ENCODE results near the gene KCNK18.
A peak's percentile ranks its signal among the peaks of the same experiment; 100 is the strongest.

KCNK18 gene

DNA sequence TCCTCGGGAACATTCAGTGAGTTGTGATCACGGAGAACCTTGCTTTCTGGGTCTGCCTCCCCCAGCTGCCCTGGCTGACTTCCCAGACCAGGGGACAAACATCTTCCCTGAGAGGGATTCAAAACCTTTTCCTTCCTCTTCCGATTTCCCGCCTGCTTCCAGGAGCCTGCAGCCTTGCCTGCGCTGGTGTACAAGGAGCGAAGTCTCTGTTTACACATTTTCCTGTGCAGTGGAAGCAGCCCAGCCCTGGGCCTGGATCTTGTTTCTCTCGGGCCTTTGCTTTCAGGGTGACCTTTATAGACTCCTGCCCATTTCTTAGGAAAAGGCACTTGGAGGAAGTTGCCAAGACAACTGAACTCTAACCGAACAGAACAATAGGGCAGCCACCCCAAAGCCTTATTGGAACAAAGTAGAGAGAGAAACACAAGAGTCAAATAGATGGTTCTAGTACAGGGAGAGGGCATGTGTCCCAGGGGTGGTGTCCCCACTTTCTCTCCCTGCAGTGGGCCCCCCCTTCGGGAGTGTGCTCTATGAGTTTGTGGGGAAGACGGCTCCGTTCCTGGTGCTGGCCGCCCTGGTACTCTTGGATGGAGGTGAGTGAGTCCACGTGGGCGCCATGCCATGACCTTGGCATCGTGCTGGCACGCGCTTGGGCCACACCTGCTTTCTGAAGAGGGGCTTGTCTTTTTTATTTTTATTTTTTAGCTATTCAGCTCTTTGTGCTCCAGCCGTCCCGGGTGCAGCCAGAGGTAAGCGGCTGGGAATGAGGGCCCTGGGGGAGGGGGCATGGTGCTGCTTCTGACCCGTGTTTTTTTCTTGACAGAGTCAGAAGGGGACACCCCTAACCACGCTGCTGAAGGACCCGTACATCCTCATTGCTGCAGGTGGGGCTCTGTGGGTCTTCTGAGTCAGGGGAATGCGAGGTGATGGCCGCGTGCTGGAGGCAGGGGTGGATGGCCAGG is 57.8 kb downstream of the KCNK18 start:
- no peak for DNase-seq

DNA sequence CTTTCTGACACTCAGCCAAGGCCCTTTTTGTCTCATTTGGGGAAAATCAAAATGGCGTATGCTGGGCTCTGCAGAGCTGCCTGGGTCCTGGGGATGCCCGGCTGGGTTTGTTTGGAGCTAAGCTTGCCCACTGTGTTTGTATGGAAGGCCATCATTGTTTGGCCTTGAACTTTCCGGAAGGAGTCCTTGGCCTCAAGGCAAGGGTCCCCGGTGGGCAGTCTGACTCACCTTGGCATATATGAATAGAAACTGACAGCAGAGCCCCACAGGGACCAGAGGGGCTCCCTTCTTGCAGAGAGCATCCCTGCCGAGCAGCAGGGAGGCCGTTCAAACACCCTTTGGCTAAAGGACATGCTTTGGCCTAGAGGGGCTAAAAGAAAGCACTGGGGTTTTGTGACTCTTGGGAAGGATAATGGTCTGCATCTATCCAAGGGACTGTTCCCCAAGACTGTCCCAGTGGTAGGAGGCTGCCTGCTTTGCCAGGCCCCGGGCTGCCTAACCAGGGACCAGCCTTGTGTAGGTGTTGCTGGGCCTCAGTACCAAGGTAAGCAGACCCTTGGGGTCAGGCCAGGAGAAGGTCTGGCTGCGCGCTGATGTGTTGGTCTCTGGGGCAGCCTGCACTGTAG is 58.7 kb downstream of the KCNK18 start:
- DNase-seq, result no peak

DNA sequence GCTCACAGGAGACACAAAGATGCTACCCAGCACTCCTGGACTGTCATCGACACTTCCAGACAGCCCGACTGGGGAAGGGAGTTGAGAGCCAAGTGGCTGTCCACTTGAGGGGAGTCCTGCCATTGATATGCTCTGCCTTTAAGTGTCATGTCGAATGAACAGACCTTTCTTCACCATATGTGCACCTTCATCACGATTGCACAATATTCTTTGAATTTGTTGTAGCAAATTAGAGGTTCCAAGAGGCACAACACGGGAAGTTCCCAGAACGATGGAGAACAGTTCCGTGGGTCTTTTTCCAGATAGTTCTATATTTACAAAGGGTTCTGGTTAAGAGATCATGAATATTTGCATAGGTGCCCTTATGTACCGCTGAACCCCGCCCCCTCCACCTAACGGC is 59.6 kb downstream of the KCNK18 start:
- DNase-seq, result no peak

DNA sequence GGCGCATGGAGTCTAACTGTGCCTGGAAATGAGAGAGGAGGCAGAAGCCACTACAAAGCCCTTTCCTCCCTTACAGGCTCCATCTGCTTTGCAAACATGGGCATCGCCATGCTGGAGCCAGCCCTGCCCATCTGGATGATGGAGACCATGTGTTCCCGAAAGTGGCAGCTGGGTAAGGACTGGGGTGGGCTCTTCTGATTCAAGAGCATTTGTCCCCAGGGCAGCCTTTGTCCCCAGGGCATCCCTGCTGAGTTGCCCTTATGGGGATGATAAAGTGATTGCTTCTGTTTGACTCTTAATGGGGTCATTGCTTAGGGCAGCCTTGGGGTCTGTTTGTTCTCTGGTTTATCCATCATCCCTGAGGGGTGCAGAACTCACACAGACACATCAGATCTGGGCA is 60.4 kb downstream of the KCNK18 start:
- no peak for DNase-seq

DNA sequence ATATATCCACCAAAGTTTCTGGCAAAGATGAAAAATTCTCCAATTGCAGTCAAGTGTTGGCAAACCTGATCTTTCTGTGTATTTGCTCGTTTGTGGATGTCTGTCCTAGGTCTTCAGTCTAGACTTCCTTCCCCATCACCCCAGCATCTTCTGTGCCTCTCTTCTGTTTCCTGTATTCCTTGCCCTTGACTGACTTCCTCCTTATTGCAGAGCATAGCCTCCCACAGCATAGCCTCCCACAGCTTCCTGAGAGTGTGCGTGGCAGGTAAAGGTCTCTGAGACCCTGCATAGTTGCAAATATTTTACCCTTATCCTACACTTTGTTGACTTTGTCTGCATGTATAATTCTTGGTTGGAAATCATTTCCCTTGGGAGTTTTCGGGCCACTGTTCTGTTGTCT is 62.0 kb downstream of the KCNK18 start:
- DNase-seq, result peak; percentile 74
